HG03558 (cell line): ENCODE data around the gene SPAG4.
A peak's percentile ranks its signal among the peaks of the same experiment; 100 is the strongest.

ENCODE experiments used
- ATAC-seq: cut with Tn5 transposase; IDR thresholded peaks from one replicate; pipeline ENCODE4 v1.9.1; 2021; ENCODE audit warnings: moderate number of reproducible peaks; ENCODE audit not compliant: unreplicated experiment; ENCODE audit errors: extremely low read depth

SPAG4 gene

GRCh38 chr20:35598899-35599775, 16.5 kb upstream of the SPAG4 start:
- ATAC-seq = no peak

- ATAC-seq = no peak
These were observed 15.9 kb upstream of the SPAG4 start for GRCh38 chr20:35599776-35600120.

GRCh38 chr20:35600176-35600992, 15.2 kb upstream of the SPAG4 start:
- no peak for ATAC-seq

DNA sequence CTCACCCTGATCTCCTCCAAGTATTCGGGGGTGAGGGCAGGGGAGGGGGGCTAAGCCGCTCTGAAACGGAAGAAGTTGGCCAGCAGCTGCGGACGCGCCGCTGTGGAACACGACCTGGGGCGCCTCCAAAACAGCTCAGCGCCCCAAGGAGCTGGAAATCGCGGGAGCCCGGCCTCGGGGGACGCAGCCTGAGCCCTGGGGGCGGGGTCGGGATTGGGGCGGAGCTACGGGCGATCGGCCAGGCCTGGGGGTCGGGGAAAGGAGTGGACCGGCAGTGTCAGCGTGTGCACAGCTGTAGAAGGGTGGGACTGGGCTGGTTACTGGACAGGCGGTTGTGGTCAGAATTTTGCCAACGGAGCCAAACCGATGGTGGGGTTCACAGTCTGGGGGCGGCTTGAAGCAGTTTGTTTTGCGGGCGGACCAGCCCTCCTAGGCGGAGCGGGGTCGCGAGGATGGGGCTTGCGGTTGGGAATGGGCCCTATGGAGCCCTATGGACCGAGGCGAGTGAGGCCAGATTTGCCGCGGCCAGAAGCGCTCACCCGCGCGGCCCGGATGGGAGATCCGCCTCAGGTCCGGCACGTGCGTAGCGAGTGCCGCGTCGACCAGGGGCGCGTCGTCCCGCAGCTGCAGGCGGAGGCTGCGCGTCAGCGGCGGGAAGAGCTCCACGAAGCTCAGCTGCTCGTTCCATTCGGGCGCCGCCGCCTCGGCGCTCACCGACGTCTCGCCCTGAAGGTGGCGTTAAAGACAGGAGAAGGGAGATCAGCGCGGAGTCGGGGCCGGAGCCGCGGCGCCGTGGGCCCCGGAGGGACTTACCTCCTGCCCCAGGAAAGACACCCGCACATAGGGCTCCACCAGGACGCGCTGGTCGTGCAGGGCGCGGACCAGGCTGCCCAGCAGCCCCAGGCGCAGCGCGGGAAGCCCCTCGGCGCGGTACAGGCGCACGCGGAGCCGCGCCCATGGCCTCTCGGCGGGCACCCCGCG, 14.3 kb upstream of the SPAG4 start:
- ATAC-seq = no peak

GRCh38 chr20:35601990-35602389, 13.6 kb upstream of the SPAG4 start:
- ATAC-seq = no peak

GRCh38 chr20:35602851-35603495, 12.7 kb upstream of the SPAG4 start:
- ATAC-seq = no peak

DNA sequence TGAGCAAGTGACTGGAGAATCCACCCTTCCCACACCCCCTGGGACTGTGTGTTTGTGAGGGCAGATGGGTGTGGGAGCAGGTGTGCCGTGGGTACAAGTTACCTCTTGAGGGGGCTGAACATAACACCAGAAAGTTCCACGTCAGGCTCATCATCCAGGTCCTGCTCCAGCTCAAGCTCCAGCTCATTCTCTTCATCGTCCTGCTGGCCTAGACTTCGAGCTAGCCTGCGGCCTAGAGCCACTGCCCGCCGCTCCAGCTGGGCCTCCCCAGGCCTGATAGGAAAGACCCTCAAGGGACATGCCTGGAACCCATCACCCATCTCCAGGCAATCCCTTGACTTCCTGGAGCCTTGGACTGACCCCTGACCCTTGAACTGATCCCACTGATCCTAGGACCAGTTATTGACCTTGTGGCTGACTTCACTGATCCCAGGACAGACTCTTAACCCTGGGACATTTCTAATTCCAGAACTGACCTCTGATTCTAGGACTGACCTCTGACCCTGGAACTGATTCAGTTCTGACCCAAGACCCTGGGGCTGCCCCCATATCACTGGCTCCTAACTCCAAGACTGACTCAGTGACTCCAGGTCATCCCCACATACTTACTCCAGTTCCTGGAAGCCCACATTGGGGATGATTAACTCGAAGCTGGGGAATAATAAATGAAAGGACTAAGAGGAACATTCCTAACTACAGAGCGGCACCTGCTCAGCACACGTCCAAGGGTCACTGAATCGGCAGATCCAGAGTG, 11.8 kb upstream of the SPAG4 start:
- no peak for ATAC-seq

DNA sequence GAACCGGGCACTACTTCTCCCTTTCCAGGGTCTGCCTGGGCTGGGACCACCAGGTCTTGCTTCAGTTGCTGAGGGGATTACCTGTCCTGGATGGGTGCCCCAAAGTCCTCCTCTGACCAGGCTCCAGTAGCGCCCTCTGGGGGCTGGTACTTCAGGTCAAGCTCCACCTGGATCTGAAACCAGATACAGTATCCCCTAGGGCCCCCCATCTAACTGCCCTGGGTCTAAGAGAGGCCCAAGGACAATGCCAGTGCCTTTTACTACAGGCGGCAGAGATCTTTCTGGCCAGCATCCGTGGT, 11.2 kb upstream of the SPAG4 start:
- no peak for ATAC-seq

- ATAC-seq = no peak
These were observed 9.5 kb upstream of the SPAG4 start for GRCh38 chr20:35606127-35606526.

DNA sequence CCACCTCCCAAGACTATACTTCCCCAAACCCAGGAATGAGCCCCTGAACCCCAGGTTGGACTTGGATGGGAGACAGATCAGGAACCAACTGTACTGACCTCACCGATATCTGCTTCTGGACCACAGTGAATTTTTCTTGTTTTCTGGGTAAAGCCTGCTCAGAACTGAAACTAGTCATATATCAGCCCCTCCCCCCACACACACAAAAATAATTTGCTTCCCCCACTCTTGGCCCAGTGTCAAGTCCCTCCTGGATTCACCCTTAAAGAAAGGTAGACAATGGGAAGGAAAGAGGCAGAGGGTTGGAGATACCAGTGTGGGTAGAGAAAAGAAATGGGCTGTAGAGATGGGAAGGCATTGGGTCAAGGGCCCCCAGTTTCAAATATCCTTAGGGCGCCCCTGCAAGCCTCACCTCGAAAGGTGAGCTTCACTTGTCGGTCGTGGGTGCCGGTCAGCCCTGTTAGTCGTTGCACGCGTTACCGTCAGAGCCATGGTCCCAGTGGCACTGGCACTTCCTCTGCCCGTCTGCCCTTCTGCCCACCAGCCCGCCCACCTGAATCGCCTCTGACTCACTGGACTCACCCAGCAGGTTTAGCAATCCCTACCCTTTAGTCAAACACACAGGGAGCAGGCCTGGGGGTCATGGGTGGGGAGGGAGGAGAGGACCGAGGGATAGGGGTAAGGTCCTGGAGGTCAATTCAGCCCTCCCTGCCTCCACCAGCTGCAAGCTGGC, 8.5 kb upstream of the SPAG4 start:
- ATAC-seq = no peak

GRCh38 chr20:35610833-35611427, 4.7 kb upstream of the SPAG4 start:
- ATAC-seq = no peak

DNA sequence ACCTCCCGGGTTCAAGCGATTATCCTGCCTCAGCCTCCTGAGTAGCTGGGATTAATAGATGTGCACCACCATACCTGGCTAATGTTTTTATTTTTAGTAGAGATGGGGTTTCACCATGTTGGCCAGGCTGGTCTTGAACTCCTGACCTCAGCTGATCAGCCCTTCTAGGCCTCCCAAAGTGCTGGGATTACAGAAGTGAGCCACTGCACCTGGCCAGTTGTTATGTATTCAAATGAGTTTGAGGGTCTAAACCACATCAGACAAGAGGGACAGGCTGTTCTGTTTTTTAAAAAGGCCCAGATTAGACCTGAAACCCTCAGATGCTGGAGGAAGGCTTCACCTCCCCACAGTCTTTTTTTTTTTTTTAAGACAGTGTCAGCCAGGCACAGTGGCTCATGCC, 4.1 kb upstream of the SPAG4 start:
- no peak for ATAC-seq

DNA sequence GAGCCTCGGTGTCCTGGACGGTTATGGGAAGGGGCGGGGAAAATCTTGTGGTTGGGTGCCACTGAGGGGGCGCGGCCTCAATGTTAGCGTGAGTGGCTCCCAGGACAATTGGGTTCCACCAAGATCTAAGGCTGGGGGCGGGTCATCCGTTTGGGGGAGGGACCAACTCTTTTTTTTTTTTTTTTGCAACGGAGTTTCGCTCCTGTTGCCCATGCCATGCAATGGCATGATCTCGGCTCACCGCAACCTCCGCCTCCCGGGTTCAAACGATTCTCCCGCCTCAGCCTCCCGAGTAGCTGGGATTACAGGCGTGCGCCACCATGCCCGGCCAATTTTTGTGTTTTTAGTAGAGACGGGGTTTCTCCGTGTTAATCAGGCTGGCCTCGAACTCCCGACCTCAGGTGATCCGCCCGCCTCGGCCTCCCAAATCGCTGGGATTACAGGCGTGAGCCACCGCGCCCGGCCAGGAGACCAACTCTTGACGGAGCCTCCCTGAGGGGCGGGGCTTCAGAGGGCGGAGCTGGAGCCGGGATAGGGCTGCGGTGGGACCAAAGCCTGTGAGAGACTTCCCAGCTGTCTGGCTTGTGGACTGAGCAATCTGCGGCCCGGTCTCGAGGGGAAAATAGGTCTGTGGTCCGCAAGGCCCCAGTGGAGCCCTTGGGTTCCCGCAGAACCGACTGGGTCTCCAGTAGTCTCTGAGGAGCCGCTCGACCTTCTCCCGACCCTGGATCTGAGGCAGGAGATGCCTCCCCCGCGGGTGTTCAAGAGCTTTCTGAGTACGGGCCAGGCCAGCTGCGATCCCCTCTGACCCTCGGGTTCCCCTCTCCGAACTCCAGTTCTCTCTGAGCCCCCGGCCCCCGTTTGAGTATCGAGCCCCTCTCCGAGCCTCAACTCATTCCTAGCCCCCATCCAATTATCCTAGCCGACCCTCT, 1.1 kb downstream of the SPAG4 start:
- ATAC-seq = peak; percentile 63

DNA sequence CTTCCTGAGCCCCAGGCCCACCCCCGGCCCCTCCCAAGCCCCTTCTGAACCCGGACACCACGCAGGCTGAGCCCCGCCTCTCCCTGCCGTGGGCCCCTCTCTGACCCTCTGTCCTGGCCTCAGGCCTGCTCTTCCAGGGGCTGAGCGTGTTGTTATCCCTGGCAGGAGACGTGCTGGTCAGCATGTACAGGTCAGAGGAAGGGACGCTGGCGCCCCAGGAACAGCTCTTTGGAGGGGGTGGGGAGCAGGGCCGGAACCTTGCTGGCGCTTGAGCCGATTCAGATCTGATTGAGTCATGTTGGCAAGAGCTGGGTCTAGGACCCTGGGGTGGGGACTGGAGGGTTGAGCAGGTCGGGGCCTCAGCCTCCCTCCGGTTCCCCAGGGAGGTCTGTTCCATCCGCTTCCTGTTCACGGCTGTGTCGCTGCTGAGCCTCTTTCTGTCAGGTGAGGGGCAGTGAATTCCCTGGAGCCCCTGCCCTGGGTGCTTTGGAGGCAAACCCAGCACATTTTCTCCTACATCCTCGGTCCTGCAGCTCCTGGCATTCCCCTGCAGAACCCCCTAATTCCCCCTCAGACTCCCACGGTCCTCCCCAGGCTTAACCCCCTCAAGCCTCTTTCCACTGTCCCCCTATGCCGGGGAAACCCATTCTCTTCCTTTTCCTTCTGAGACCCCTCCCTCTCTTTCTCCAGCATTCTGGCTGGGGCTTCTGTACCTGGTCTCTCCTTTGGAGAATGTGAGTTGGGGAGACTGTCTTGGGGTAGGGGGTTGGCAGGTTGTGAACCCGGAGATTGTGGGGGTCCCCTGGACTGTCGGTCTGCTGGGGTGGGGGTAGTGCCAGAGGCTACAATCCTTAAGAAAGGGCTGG, 2.0 kb downstream of the SPAG4 start:
- ATAC-seq = no peak

- no peak for ATAC-seq
These were observed 2.9 kb downstream of the SPAG4 start for GRCh38 chr20:35618263-35619131.
